DND-41 (cell line): ENCODE data around the gene SOS1.
A peak's percentile ranks its signal among the peaks of the same experiment; 100 is the strongest.

ENCODE experiments used
- ATAC-seq: fragments of 200-7000 bp; cut with Tn5 transposase; 3 replicates; pipeline ENCODE4 v1.9.1; 2021; ENCODE audit warnings: low read depth; ENCODE audit not compliant: insufficient read depth
- DNase-seq: peaks from one replicate; pipeline ENCODE4 v3.0.0-alpha.2; 2020
- H2AFZ ChIP-seq: 2 replicates; pipeline ENCODE4 v1.6.0; 2012; ENCODE audit warnings: low read depth, low read length
- H3K27ac ChIP-seq: 2 replicates; pipeline ENCODE4 v1.5.1; 2012; ENCODE audit warnings: low read length, inconsistent platforms
- H3K27me3 ChIP-seq: fragments of 200-600 bp; sonication (generic); 2 replicates; pipeline ENCODE4 v1.6.0; 2012; ENCODE audit warnings: low read length, mild to moderate bottlenecking, inconsistent platforms; ENCODE audit not compliant: insufficient read depth, poor library complexity
- H3K36me3 ChIP-seq: 2 replicates; pipeline ENCODE4 v1.5.1; 2012; ENCODE audit warnings: low read length, inconsistent platforms; ENCODE audit not compliant: insufficient read depth
- H3K4me1 ChIP-seq: 2 replicates; pipeline ENCODE4 v1.5.1; 2012; ENCODE audit warnings: mild to moderate bottlenecking, low read length; ENCODE audit not compliant: insufficient read depth
- H3K4me2 ChIP-seq: 2 replicates; pipeline ENCODE4 v1.6.0; 2012; ENCODE audit warnings: mild to moderate bottlenecking, moderate library complexity, low read length, inconsistent platforms; ENCODE audit not compliant: insufficient read depth
- H3K4me3 ChIP-seq, 2 experiments: fragments of 200-600 bp in 1 of 2; shearing (Covaris generic) in 1 of 2; 2 replicates each; pipeline ENCODE4 v1.5.1; 2012 to 2016; ENCODE audit warnings: inconsistent platforms in 2 of 2, low read length in 2 of 2, mild to moderate bottlenecking in 2 of 2, low read depth in 1 of 2, moderate library complexity in 1 of 2
- H3K79me2 ChIP-seq: 2 replicates; pipeline ENCODE4 v1.6.0; 2012; ENCODE audit warnings: low read length, inconsistent platforms; ENCODE audit not compliant: insufficient read depth
- H3K9ac ChIP-seq: 2 replicates; pipeline ENCODE4 v1.6.0; 2012; ENCODE audit warnings: low read depth, mild to moderate bottlenecking, inconsistent platforms, low read length, moderate library complexity
- H3K9me3 ChIP-seq: 2 replicates; pipeline ENCODE4 v1.5.1; 2012; ENCODE audit warnings: low read length, moderate library complexity, mild to moderate bottlenecking, inconsistent platforms; ENCODE audit not compliant: insufficient read depth, severe bottlenecking
- H4K20me1 ChIP-seq: 2 replicates; pipeline ENCODE4 v1.6.0; 2012; ENCODE audit warnings: low read length; ENCODE audit not compliant: insufficient read depth
- CTCF ChIP-seq: IDR thresholded peaks from 2 replicates; pipeline ENCODE4 v1.5.1; 2012; ENCODE audit warnings: borderline replicate concordance, low read length, moderate library complexity, mild to moderate bottlenecking; ENCODE audit not compliant: poor library complexity, severe bottlenecking; ENCODE audit errors: extremely low read depth
- EZH2 ChIP-seq: IDR thresholded peaks from 3 replicates; pipeline ENCODE4 v1.6.1; 2012; ENCODE audit warnings: borderline replicate concordance, low read depth, mild to moderate bottlenecking, moderate library complexity, low read length, inconsistent platforms; ENCODE audit not compliant: severe bottlenecking

SOS1 gene

GRCh38 chr2:39150102-39150562 lies 29.3 kb upstream of the SOS1 start:
- peak overlapping the region; percentile 85 for H2AFZ ChIP-seq
- peaks cover 5% of the 10 kb centered on the region for H3K4me1 ChIP-seq
- ATAC-seq, result no peak
- H3K4me3 ChIP-seq, result no peak overlapping the region
- no peaks in the 10 kb centered on the region for H3K9me3 ChIP-seq
- no peaks in the 10 kb centered on the region for H3K27me3 ChIP-seq
- H3K4me2 ChIP-seq, result no peak overlapping the region
- H3K79me2 ChIP-seq, result no peaks in the 10 kb centered on the region
- TF ChIP-seq CTCF (no peak), EZH2 (no peak)
- no peak overlapping the region for H3K9ac ChIP-seq
- no peak overlapping the region for H3K27ac ChIP-seq
- no peaks in the 10 kb centered on the region for H3K36me3 ChIP-seq
- no peaks in the 10 kb centered on the region for H4K20me1 ChIP-seq
- no peak for DNase-seq

GRCh38 chr2:39146630-39147029 lies 25.8 kb upstream of the SOS1 start:
- no peak for DNase-seq
- Histone ChIP-seq H3K4me1 (peaks cover 5% of the 10 kb centered on the region), H3K27ac (no peak overlapping the region), H3K27me3 (no peaks in the 10 kb centered on the region), H3K79me2 (no peaks in the 10 kb centered on the region), H3K9ac (no peak overlapping the region), H3K36me3 (no peaks in the 10 kb centered on the region), H2AFZ (no peak overlapping the region), H3K9me3 (no peaks in the 10 kb centered on the region), H3K4me3 (no peak overlapping the region), H3K4me2 (no peak overlapping the region), H4K20me1 (no peaks in the 10 kb centered on the region)
- no peak for TF ChIP-seq EZH2
- TF ChIP-seq CTCF, result no peak
- ATAC-seq, result no peak

- no peak for ATAC-seq
- Histone ChIP-seq H3K9me3 (no peaks in the 10 kb centered on the region), H3K4me2 (no peak overlapping the region), H3K79me2 (no peaks in the 10 kb centered on the region), H4K20me1 (no peaks in the 10 kb centered on the region), H3K4me1 (peaks cover 5% of the 10 kb centered on the region), H3K27me3 (no peaks in the 10 kb centered on the region), H3K4me3 (no peak overlapping the region), H3K9ac (no peak overlapping the region), H3K36me3 (no peaks in the 10 kb centered on the region), H3K27ac (no peak overlapping the region), H2AFZ (no peak overlapping the region)
- DNase-seq, result no peak
- TF ChIP-seq CTCF, result no peak
- no peak for TF ChIP-seq EZH2
These were observed 25.1 kb upstream of the SOS1 start for GRCh38 chr2:39145906-39146421.

- Histone ChIP-seq H3K4me2 (no peak overlapping the region), H3K36me3 (no peaks in the 10 kb centered on the region)
- no peak for ATAC-seq
These were observed 23.6 kb upstream of the SOS1 start for GRCh38 chr2:39144416-39144815.

More at GRCh38 chr2:39144416-39144815, 23.6 kb upstream of the SOS1 start:
- no peak overlapping the region for H3K9ac ChIP-seq
- no peaks in the 10 kb centered on the region for H4K20me1 ChIP-seq
- H3K9me3 ChIP-seq, result no peaks in the 10 kb centered on the region
- H3K4me3 ChIP-seq, result no peak overlapping the region
- H3K27me3 ChIP-seq, result no peaks in the 10 kb centered on the region
- no peak for TF ChIP-seq EZH2
- no peak for TF ChIP-seq CTCF
- no peak overlapping the region for H2AFZ ChIP-seq
- peaks cover 8% of the 10 kb centered on the region; the same call in 1 of the 2 replicates for H3K4me1 ChIP-seq
- H3K27ac ChIP-seq, result no peak overlapping the region
- DNase-seq, result no peak
- no peaks in the 10 kb centered on the region for H3K79me2 ChIP-seq
